ENCODE measurements around the gene RNASE7.
"Not testable (repeated sequence)": the region's sequence is repeated elsewhere in the genome, so short reads cannot be mapped to it uniquely, and the experiment has no call there.

Gene RNASE7, protein sequence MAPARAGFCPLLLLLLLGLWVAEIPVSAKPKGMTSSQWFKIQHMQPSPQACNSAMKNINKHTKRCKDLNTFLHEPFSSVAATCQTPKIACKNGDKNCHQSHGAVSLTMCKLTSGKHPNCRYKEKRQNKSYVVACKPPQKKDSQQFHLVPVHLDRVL

DNA sequence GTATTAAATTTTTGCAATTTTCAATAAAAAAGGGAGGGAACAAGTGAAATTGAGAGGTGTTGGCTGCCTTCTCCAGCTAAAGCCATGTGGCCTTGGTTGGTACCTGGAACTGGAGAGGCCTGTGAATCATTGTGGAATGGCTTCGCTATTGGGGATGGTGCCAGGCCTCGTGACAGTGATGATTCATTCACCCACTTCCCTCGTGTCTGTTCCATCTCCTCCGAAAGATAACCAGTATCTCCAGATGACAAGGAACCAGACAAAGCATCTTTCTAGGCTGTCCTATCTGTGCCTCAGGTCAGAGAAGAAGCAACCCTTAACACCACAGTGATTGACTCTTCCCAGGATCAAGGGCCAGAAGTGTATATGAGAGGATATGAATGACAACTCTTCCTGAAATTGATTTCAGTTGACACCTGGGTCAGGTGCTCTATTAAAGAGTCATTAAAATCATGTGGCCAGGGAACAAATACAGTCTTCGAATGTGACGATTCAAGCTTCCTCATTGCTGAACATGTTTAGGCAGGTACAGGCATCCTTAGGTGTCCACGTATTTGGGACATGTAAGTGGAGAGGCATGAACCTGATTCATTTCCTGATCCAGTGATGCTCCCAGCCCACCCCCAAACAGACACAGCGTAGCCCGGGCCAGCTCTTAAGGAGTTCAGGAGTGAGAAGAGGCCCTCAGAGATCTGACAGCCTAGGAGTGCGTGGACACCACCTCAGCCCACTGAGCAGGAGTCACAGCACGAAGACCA lies at the start of gene RNASE7:
RNASE7 (plus strand) TSS at position 687 of the 758 bp plus-strand sequence. CDS start 631 bp downstream, outside the sequence.
- DNase-seq (ENCODE audit: low read depth, low spot score): no peak

DNA sequence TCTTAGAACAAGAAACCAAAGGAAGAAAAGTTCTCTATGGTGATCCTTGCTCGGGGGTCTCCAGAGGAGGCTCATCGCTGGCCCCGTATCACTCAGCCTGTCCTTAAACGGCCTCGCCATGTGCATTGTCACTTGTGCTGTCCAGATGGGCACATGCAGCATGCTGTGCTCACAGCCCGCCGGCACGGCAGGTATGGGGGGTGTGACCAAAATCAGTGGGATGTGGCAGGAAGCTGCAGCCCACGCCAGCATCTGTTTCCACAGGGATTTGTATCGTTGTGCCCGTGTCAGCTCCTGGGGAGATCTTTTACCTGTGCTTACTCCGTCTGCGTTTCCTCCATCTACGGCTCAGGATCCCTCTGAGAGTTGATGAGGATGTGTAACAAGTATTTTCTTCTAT lies 45.6 kb upstream of the RNASE7 start:
- no peak for DNase-seq (ENCODE audit: low read depth, low spot score)

DNA sequence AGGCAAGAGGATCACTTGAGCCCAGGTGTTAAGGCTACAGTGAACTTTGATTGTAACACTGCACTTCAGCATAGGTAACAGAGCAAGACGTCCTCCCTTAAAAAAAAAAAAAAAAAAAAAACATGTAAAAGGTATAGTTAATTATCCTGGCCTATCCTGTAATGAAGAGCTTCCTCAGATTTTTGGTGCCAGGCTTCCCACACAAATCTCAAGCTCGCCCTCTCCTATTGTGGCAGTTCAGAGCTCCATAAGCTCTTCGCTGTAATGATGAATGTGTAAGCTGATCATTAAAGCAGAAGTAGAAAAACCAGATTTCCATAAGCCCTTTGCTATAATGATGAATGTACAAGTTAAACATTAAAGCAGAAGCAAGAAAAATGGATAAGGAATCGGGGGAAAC lies 45.0 kb upstream of the RNASE7 start:
- DNase-seq (ENCODE audit: low read depth, low spot score): no peak

DNA sequence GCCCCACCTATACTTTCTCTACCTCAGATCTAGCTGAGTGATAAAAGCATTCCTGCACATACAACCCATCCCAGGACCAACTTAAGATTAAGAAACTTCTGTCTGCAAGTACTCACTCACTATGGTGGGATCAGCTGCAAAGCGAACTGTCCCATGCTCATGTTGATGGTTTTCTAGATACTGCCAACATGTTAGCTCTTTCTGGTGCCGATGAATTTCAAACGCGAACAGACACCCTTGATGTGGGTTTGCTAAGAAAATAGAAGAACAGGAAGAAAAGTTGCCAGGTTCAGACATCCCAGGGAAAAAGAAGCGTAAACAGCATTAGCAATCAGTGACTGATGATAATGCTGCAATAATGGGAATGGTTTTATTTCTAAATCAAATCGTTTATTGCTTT lies 44.6 kb upstream of the RNASE7 start:
- DNase-seq (ENCODE audit: low read depth, low spot score): no peak

DNA sequence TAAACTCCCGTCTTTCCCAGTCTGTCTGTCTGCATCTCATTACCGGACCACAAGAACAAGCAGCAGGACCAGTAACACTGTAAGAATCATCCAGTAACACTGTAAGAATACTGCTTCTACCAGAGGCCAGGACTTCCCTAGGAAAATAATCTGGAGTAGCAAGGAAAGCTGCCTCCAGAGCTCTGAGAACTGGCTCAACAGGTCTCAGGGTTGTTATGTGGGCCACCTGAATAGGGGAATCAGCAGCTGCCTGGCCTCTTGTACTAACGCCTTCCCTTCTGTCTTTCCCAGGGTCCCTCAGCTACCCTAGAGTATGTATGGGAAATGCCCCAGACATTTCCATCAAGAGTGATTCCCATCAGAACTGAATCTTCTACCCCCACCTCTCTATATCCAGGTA lies 44.0 kb upstream of the RNASE7 start:
- no peak for DNase-seq (ENCODE audit: low read depth, low spot score)

DNA sequence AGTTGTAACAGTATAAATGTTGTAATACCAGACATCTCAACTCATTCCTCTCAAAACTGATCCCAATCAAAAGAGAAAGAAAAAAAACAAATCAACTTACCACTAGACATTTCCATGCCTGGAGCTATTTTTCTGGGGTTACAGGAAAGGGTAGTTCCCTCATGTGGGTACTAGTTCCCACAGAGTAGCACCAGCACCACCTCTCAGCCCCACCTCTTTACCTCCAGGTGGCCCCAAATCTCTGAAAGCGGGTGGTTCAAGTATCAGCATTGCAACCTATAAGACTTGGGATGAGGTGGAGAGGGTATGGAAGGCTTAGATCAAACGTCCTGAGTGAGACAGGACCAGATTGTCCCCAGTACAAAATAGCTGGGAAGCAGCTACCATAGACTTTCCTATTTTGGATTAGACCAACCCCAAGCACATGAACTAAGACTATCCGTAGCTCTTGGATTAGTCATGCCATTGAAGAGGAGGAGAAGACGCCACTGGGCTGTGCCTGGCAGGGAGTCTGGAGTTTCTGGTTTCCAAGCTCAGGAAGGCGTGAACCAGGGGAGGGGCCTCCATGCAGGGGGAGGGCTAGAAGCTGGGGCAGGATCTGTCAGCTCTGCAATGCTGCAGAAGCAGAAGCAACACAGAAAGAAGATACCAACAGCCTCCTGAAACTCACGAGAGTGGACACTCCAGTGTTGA lies 43.3 kb upstream of the RNASE7 start, which contains the start of gene SLC39A2:
SLC39A2 (plus strand) TSS at position 620 of the 693 bp plus-strand sequence. CDS start 154 bp downstream, outside the sequence.
- DNase-seq (ENCODE audit: low read depth, low spot score): peak; percentile 45

DNA sequence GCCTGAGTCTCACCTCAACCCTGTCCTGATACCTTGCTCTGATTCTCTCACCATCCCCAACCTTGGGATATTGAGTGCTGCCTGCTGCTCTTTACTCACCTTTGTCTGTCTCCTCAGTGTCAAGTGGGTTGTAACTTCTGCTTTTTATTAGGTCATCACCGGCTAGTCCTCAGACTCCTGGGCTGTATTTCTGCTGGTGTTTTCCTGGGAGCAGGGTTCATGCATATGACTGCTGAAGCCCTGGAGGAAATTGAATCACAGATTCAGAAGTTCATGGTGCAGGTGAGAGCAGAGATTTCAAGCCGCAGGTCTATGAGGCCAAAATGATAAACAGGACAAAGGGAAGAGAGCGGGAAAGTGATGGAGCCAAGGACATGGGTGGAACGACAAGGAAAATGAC lies 42.6 kb upstream of the RNASE7 start:
- no peak for DNase-seq (ENCODE audit: low read depth, low spot score)

DNA sequence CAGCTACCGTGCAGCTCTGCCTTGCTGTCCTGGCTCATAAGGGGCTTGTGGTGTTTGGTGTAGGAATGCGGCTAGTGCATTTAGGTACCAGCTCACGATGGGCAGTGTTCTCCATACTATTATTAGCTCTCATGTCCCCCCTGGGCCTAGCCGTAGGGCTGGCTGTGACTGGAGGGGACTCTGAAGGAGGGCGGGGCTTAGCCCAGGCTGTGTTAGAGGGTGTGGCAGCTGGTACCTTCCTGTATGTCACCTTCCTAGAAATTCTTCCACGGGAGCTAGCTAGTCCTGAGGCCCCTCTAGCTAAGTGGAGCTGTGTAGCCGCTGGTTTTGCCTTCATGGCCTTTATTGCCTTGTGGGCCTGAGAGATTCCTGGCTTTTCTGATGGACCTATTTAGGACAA lies 40.9 kb upstream of the RNASE7 start:
- DNase-seq (ENCODE audit: low read depth, low spot score): no peak

DNA sequence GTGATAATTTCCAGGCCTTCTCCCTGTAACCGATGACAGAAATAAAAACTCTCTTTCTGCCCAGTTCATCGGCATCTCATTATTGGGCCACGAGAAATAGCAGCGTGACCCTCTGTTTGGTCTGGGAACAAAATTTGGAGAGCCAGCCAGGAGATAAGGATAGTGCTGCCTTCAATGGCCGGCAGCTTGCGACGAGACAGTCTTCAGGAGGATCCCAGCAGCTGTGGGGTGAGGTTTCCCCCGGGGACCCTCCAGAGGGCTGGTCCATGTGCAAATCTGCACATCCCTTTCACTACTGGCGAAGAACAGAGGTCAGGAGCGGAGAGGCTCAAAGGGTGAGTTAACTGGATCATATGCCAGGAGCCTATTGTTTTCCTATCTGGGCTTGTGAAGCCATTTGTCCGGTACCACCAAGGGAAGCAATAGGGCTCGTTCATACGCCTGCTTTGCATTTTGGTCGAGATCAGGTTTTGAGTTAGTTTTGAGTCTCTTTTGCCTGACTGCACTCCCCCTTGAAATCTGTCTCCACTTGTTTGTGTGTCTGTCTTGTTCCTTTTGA lies 38.3 kb upstream of the RNASE7 start:
- DNase-seq (ENCODE audit: low read depth, low spot score): no peak

DNA sequence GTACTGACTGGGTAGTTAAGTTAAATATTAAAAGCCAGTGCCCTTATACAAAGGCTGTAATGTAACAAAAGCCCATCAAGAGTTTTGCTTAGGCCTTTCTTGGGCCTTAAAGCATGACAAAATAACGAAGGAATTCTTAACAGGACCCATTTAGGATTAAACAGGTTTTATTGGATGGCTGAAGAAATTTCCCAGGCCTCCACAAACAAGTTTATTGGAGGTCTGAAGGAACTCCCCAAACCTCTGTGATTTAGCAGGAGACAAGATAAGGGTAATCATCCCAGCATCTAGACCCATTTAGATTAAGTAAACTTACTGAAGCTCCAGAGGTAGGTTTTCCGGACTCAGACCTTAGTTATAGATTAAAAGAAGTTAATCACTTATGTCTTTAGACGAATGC lies 32.4 kb upstream of the RNASE7 start:
- not testable (repeated sequence) for DNase-seq (ENCODE audit: low read depth, low spot score)

DNA sequence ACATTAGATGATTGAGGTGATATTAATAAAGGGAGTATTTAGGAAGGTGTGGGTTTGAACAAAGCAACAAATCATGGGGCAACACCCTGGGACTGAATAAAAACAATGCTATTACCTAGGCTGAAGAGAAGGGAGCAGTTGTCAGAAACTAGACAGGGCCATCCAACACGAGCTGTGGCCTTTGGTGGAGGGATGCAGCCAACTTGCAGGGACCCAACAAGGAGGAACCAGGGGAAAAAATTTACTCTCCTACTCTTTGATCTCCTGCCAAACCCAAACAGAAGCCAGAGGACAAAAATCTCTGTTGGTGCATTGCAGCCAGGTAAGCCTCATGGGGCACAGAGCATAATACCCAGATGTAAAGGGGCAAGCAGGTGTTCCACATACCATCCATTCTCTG lies 31.0 kb upstream of the RNASE7 start:
- DNase-seq (ENCODE audit: low read depth, low spot score): no peak

DNA sequence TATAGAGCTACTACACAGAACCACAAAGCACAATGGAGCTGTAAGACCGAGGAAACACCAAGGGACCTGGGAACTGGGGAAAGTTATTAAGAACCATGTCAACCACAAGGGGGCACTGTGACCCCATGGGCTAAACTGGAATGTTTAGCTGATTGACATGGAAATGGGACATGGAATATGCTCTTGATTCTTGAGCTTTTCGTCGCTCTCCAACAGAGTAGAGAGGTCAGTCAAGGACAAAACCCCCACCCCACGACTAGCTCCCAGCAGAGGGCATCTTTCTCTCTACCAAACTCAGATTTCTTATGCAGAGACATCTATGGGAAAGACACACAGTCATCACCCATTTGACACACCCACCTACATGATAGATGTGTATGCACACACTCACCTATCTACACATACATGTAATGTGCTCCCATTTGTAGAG lies 27.4 kb upstream of the RNASE7 start:
- DNase-seq (ENCODE audit: low read depth, low spot score): peak; percentile 83

DNA sequence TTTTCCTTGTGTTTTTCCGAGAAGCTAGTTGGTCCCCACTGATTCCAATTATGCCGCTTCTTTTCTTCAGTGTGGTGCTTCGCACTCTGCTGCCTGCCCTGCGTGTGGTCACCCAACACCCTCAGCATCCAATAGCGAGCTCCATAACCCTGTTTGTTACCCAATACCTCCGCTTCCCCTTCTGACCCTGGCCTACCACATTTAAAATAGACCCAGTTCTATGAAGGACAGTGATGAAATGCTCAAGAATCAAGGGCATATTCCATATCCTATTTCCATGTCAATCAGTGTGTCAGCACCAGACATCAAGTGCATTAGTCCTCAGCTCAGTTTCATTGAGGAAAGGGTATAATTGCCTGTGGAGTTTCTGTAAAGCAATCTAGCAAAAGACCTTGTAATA lies 26.9 kb upstream of the RNASE7 start:
- no peak for DNase-seq (ENCODE audit: low read depth, low spot score)

DNA sequence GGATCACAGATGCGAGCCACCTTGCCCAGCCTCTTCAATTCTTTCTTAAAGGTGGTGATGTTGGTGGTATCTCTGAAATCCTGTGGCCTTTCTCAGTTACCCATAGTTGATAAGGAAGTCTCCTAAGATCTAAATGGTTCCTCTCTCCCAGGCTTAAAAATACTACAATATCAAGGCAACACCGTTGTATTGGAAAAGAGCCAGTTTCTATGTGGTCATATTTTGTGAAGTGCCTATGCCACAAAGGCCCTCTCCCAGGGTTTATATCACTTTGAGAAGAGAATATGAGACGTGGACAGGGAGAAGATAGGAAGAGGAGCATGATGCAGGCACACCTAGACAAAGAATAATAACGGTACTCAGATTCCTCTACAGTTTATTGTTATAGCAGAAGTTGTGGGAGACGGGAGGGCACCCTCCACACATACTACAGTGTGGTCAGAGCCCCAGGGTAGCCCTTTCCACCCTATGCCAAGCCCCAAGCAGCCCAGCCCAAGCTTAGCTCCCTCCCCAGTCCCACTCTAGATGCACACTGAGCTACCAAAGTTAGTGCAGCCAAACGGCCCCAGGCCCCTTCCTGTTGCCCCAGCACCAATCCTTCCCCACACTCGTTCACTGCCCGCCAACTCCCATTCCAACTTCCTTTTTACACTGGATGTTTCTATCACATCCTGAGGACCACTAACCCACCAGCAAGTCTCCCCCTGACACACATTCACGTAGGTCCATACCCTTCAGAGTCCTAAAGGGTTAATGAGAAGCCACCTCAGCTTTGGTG lies 25.6 kb upstream of the RNASE7 start:
- no peak for DNase-seq (ENCODE audit: low read depth, low spot score)

DNA sequence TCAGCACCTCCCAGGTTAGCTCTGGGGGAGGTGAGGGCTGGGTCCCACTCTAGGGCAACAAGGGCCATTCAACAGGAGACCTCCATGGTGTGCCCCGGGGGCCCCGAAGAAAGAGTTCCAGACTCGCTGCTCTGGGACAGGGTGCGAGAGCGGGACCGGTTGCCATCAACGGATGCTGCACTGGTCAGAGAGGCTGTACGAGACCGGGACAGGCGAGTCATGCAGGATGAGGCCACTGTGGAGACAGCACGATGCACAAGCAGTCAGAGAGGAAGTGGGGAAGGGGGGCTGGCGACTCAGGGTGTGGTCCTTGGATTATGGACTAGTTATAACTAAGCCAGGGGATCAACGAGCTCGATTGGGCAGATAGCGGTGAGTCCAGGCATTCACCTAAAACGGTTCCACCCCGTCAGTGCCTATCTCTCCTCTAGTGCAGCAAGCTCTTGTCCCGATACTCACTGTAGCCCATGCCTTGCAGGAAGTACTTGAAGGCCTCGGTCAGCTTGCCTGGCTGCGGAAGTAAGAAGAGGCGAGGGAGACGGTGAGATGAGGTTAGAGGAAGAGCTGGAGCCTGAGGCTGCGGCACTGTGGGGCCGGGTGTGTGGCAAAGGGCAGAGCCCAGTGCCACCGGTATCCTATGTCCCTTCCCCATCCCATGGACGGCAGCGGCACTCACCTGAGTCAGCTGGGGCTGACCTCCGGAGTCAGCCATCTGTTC lies 24.5 kb upstream of the RNASE7 start:
- DNase-seq (ENCODE audit: low read depth, low spot score): no peak

DNA sequence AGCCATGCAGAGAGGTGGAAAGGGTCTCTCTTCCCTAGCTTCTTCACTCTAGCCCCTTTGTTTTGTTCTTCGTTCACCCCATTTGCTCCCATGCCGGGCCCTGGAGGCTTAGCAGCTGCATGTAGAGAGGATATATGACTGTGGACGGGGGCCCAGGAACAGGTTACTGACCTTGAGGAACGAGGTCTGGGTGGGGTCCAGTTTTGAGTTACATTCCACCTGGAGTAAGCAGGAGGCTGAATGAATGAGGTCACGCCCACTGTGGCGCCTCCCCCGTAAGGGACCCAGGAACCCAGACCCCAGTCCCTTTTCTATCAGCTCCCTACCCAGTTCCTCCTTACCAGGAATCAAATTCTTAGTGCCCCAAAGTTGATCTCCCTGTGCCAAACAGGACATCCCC lies 23.9 kb upstream of the RNASE7 start:
- DNase-seq (ENCODE audit: low read depth, low spot score): no peak

DNA sequence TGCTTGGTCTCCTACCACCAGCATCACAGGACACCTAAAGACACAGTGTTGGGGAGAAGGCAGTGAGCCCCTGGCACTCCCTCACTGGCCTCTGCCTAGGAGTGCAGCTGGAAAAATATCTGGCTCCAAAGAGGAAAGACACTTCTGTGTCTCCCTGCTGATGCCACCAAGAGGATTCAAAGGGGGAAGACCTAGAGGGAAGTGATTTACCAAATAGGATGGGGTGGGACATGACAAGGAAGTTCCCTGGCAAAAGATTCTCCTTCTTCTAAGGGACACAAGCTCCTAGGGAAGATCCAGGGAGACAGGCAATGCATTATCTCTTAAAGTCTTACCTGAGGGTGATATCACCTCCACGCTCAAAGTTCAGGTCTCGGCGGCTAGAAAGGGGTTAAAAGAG lies 23.4 kb upstream of the RNASE7 start:
- no peak for DNase-seq (ENCODE audit: low read depth, low spot score)

DNA sequence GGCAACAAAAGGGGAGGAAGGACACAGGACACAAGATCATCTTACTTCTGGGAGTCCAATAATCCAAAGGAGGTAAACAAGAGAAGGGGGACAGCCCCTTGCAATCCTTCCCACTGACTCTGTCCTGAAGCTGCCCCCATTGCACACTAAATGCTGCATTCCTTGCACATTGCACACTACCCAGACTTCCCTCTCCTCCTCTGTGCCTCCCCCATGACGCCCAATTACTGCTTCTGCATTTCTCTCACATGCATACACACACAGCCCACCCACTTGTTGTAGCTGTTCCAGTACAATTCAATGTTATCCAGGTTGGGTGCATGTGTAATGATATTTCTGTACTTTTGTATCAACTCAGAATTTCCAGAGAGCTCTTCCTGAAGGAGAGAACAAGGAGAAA lies 22.8 kb upstream of the RNASE7 start:
- DNase-seq (ENCODE audit: low read depth, low spot score): no peak

DNA sequence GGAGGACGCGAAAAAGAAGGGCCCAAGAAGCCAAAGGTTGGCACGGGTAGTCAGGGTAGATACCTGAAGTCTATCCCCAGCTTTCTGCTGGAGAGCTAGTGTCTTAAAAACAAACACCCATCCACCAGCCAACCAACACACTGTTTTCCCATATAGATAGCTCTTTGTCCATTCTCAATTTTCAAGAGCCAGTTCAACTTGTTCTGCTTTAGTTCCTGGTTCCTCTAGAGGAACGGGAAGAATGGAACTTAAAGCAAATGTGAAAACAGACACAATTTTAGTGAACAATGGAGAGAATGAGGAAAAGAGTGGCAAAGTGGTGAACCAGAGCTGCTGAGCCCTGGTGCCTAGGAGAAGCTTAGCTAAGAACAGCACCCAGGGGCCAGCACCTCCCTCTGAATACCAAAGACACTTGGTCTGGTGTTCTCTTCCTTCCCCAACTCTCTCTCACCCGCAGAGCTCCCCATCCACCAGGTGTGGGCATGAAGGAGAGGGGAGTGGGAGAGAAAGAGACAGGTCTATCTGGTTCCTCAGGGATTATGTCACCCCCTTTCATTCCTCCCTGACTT lies 21.1 kb upstream of the RNASE7 start:
- DNase-seq (ENCODE audit: low read depth, low spot score): no peak

DNA sequence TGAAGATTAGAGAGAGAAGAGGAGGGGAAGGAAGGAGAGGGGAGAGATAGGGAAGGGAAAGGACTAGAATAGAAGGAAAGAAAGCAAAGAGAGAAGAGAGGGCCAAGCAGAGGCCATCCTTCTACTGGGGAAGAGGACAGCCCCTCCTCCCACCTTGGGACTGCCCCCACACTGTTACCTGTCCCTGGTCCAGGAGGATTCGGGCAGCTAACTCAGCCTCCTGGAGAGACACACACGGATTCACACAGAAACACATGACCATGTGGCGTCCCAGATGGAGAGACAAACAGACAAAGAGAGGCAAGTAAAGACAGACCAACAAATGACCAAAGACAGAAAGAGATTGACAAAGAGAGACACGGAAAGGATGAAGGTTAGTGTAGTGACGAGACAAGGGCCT lies 19.5 kb upstream of the RNASE7 start:
- no peak for DNase-seq (ENCODE audit: low read depth, low spot score)

DNA sequence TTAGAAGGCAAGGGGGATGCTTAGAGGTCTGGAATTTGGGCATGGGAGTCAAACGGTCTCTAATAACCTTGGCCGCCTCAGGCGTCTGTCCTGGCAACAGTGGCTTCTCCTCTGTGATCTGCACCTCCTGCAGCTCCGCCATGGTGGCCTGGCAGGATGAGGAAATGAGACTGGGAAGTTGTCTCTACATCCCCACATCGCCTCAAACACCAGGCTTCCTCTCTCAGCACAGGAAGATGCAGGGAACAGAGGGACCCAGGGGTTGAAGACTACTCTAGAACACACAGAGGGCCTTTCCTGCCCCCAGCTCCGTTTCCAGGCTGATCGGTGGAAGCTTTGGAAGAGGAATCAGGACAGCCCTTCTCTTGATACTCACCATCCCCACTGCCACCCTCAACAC lies 19.0 kb upstream of the RNASE7 start:
- no peak for DNase-seq (ENCODE audit: low read depth, low spot score)
